Lower leg skin (tissue), 3 donors: Measurements from ENCODE around the gene CALY.

Experiments
- POLR2A ChIP-seq, 2 donors: fragments of 450-650 bp; IDR thresholded peaks; one replicate each; pipeline ENCODE4 v1.6.1; 2016 to 2017; ENCODE audit warnings: antibody characterized with exemption in 2 of 2, mild to moderate bottlenecking in 1 of 2, moderate library complexity in 1 of 2
- TF ChIP-seq, protein P1 (sequence below), 3 donors: fragments of 450-650 bp; IDR thresholded peaks; one replicate each; pipeline ENCODE4 v1.5.1; 2016; ENCODE audit warnings: antibody characterized with exemption in 3 of 3, mild to moderate bottlenecking in 3 of 3, moderate library complexity in 2 of 3

DNA sequence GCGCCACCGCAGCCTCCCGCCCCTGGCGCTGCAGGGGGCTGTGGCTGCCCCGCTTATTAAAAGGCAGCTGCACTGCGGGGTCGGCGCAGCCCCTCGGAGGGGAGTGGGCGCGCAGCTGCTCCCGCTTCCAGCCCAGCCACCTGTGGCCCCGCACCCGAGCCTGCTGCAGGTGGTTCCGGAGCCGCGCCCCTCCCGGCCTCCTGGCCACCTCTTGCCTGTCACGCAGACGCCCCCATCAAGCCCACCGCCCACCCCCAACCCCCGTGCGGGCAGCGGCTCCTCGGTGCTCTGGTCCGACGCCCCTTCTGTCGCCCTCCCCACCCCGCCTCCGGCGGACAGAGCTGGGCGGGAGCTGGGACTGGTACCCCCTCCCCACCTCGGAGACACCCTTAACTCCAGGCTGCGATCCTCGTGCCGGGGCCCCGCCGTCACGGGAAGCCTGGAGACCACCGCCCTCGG lies 549 bp downstream of the CALY start:
- TF ChIP-seq, protein P1, sequence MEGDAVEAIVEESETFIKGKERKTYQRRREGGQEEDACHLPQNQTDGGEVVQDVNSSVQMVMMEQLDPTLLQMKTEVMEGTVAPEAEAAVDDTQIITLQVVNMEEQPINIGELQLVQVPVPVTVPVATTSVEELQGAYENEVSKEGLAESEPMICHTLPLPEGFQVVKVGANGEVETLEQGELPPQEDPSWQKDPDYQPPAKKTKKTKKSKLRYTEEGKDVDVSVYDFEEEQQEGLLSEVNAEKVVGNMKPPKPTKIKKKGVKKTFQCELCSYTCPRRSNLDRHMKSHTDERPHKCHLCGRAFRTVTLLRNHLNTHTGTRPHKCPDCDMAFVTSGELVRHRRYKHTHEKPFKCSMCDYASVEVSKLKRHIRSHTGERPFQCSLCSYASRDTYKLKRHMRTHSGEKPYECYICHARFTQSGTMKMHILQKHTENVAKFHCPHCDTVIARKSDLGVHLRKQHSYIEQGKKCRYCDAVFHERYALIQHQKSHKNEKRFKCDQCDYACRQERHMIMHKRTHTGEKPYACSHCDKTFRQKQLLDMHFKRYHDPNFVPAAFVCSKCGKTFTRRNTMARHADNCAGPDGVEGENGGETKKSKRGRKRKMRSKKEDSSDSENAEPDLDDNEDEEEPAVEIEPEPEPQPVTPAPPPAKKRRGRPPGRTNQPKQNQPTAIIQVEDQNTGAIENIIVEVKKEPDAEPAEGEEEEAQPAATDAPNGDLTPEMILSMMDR (IDR thresholded peaks at IDR 0.05) = no peak
- TF ChIP-seq POLR2A (IDR thresholded peaks at IDR 0.05) = no peak
